K562 (cell line): ENCODE measurements around the gene S100A8. TPM values are rescaled to one million over a fixed set of nuclear protein-coding genes. Genes with fewer than 3 reads are reported as not detected.
"Not testable (repeated sequence)": the region's sequence is repeated elsewhere in the genome, so short reads cannot be mapped to it uniquely, and the experiment has no call there.

ENCODE experiments used
- ATAC-seq: fragments of 200-7000 bp; cut with Tn5 transposase; 3 replicates; pipeline ENCODE4 v1.9.1; 2020; ENCODE audit warnings: moderate library complexity
- BruUV-seq: library from RNA; stranded (reverse); fragments of 400-500 nt; replicated peaks from 2 replicates; lab custom pipeline; 2021; lab: Mats Ljungman, UMichigan
- CTCF ChIA-PET: fragments of 300-600 bp; formaldehyde crosslinking; extraction: SDS; loops from one replicate; lab custom pipeline; 2021; ENCODE audit warnings: low intra/inter-chr PET ratio; lab: Yijun Ruan, JAX
- POLR2A ChIA-PET: fragments of 300-600, 350-650 bp; sonication (Branson Sonifier 250); formaldehyde crosslinking; extraction: SDS; loops from one replicate; lab custom pipeline; 2021; ENCODE audit warnings: antibody characterized with exemption, inconsistent platforms; lab: Yijun Ruan, JAX
- DNase-seq, 4 experiments: peaks; one replicate each; pipeline versions ENCODE4 v3.0.0 to v3.0.0-alpha.2; 2011 to 2018; ENCODE audit warnings: low spot score in 3 of 4, mixed read lengths in 3 of 4; ENCODE audit errors: extremely low read depth in 1 of 4
- FAIRE-seq: peaks from 2 replicates; lab custom pipeline; 2011; peaks lifted over from hg19 to GRCh38; lab: Jason Lieb, UNC
- H2AFZ ChIP-seq: 2 replicates; pipeline ENCODE4 v1.6.0; 2011; ENCODE audit warnings: low read depth, low read length, control low read depth, inconsistent platforms
- H3K27ac ChIP-seq: fragments of 200-600 bp; 3 replicates; pipeline ENCODE4 v1.8.0; 2011; ENCODE audit warnings: low read depth, mild to moderate bottlenecking, control low read depth, inconsistent platforms, low read length, moderate library complexity, mixed read lengths; ENCODE audit errors: extremely low read depth
- H3K27me3 ChIP-seq, 2 experiments: fragments of 300-600 bp in 1 of 2; 2 replicates in 1 of 2; 3 replicates in 1 of 2; pipeline versions ENCODE4 v1.6.0 to v1.8.0; 2011; ENCODE audit warnings: inconsistent platforms in 2 of 2, low read length in 2 of 2, mild to moderate bottlenecking in 1 of 2, mixed read lengths in 1 of 2, moderate library complexity in 1 of 2; ENCODE audit not compliant: control insufficient read depth in 2 of 2, insufficient read depth in 2 of 2
- H3K36me3 ChIP-seq: fragments of 300-600 bp; 3 replicates; pipeline ENCODE4 v1.8.0; 2011; ENCODE audit warnings: mild to moderate bottlenecking, low read length, inconsistent platforms; ENCODE audit not compliant: control insufficient read depth, insufficient read depth
- H3K4me1 ChIP-seq, 2 experiments: fragments of 200-600 bp in 1 of 2; replicated peaks in 1 of 2; 2 replicates in 1 of 2; 3 replicates in 1 of 2; pipeline versions ENCODE4 v1.5.1 to v1.8.0; 2011; ENCODE audit warnings: inconsistent platforms in 2 of 2, low read length in 2 of 2, mild to moderate bottlenecking in 1 of 2, mixed read lengths in 1 of 2, moderate library complexity in 1 of 2; ENCODE audit not compliant: control insufficient read depth in 2 of 2, insufficient read depth in 2 of 2
- H3K4me2 ChIP-seq: 2 replicates; pipeline ENCODE4 v1.6.1; 2011; ENCODE audit warnings: low read length, control low read depth, inconsistent platforms, mixed read lengths; ENCODE audit not compliant: insufficient read depth
- H3K4me3 ChIP-seq: fragments of 200-600 bp; sonication (generic), shearing (Covaris generic); 2 replicates; pipeline ENCODE4 v1.5.1; 2016; ENCODE audit warnings: control low read depth, inconsistent platforms
- H3K79me2 ChIP-seq: fragments of 200-600 bp; 3 replicates; pipeline ENCODE4 v1.8.0; 2011; ENCODE audit warnings: low read length, inconsistent platforms; ENCODE audit not compliant: control insufficient read depth, insufficient read depth
- H3K9ac ChIP-seq, 2 experiments: 2 replicates each; pipeline versions ENCODE4 v1.6.0 to v1.6.1; 2011; ENCODE audit warnings: low read depth in 2 of 2, low read length in 2 of 2, control low read depth in 1 of 2, inconsistent platforms in 1 of 2, mild to moderate bottlenecking in 1 of 2, mixed read lengths in 1 of 2; ENCODE audit not compliant: insufficient read depth in 1 of 2
- H3K9me1 ChIP-seq: one replicate; pipeline ENCODE4 v1.6.0; 2011; ENCODE audit warnings: inconsistent platforms, mild to moderate bottlenecking, low read length, moderate library complexity; ENCODE audit not compliant: control insufficient read depth, insufficient read depth
- H3K9me3 ChIP-seq: replicated peaks from 2 replicates; pipeline ENCODE4 v1.5.1; 2011; ENCODE audit warnings: low read depth, low read length, inconsistent platforms; ENCODE audit not compliant: control insufficient read depth, insufficient read depth
- H4K20me1 ChIP-seq: replicated peaks from 2 replicates; pipeline ENCODE4 v1.6.1; 2011; ENCODE audit warnings: low read length, inconsistent platforms, mixed read lengths; ENCODE audit not compliant: control insufficient read depth, insufficient read depth
- BRD4 ChIP-seq: fragments of 200-600 bp; sonication (generic); IDR thresholded peaks from 2 replicates; pipeline ENCODE4 v1.6.1; 2017; ENCODE audit warnings: inconsistent platforms
- CTBP1 ChIP-seq: fragments of 450-650 bp; IDR thresholded peaks from 2 replicates; pipeline ENCODE4 v1.6.1; 2016; ENCODE audit warnings: borderline replicate concordance
- HINFP ChIP-seq: fragments of 450-650 bp; conservative IDR thresholded peaks from 2 replicates; pipeline ENCODE4 v1.6.1; 2016; ENCODE audit warnings: missing genetic modification characterization, low read depth, mild to moderate bottlenecking, control low read depth, missing compliant biosample characterization
- JUN ChIP-seq, 2 experiments: sonication (generic) in 1 of 2; formaldehyde crosslinking in 1 of 2; IDR thresholded peaks; 2 replicates each; pipeline versions ENCODE4 v1.6.1 to v1.8.0; 2012 to 2022; ENCODE audit warnings: borderline replicate concordance in 2 of 2, mild to moderate bottlenecking in 2 of 2, improper control_type of control experiment in 1 of 2, low read depth in 1 of 2, low read length in 1 of 2, missing genetic modification reagents in 1 of 2
- SFPQ ChIP-seq: fragments of 200-400 bp; formaldehyde crosslinking; IDR thresholded peaks from 2 replicates; pipeline ENCODE4 v1.6.1; 2017; ENCODE audit warnings: mild to moderate bottlenecking, low read depth, low read length, moderate library complexity
- YBX1 ChIP-seq: fragments of 450-650 bp; IDR thresholded peaks from 2 replicates; pipeline ENCODE4 v1.7.1; 2016; ENCODE audit warnings: mild to moderate bottlenecking
- ZNF583 ChIP-seq: fragments of 250-450 bp; sonication (Bioruptor Pico); IDR thresholded peaks from 2 replicates; pipeline ENCODE4 v1.4.0; 2020
- ZNF589 ChIP-seq: fragments of 200-800 bp; sonication (Bioruptor generic); IDR thresholded peaks from 2 replicates; pipeline ENCODE4 v1.6.1; 2016; ENCODE audit warnings: low read depth, missing genetic modification characterization, missing compliant biosample characterization
- WGBS: fragments of 100-300 bp; shearing (Covaris generic); methylation state at CpG from one replicate; pipeline ENCODE4 v1.1.6; 2016; ENCODE audit warnings: low coverage, mixed read lengths; ENCODE audit not compliant: insufficient coverage; ENCODE audit errors: missing lambda C conversion rate; 5-methylcytosine and 5-hydroxymethylcytosine counted together
- in situ Hi-C: fragments of 300-500 bp; cut with MboI; formaldehyde crosslinking; loops from 4 replicates; pipeline ENCODE4 v1.15.0; 2018; ENCODE audit warnings: inconsistent platforms, mixed read lengths
- intact Hi-C: fragments of 100-400 bp; cut with micrococcal nuclease; formaldehyde crosslinking; loops from 2 replicates; pipeline ENCODE4 v1.14.2; 2022
- polyA plus RNA-seq, 8 experiments: library from polyadenylated mRNA; depleted of rRNA in 4 of 8; stranded (reverse) in 5 of 8; unstranded in 3 of 8; fragments of >200 nt; fragmentation: Nextera tagmentation in 2 of 8; fragmentation: Illumina TruSeq in 1 of 8; extraction: Ambion mirVana in 2 of 8; extraction: Trizol in 1 of 8; gene quantifications; 2 replicates each; pipeline versions ENCODE4 v1.2.1 to v1.2.3, GENCODE V29; 2011 to 2014; ENCODE audit warnings: inconsistent platforms in 1 of 8, missing spikeins in 1 of 8
- total RNA-seq, 7 experiments: library from RNA; depleted of rRNA in 6 of 7; stranded (reverse); fragments of >200 nt in 6 of 7; fragmentation: Illumina TruSeq in 2 of 7; extraction: Trizol in 2 of 7; gene quantifications; 2 replicates each; pipeline versions ENCODE4 v1.2.1 to v1.2.3, GENCODE V29; 2011 to 2021; ENCODE audit warnings: low replicate concordance in 1 of 7

Gene S100A8
- total and polyA plus RNA-seq, 9 of the 15 experiments (the other 6 are each of a cell fraction or from before 2014, with no cell fraction given), result 0.15 to 0.60 TPM; not detected in 7

GRCh38 chr1:153418758-153419435 lies 28.0 kb upstream of the S100A8 start:
- BruUV-seq, DNase-seq, in situ Hi-C loops, H3K9me1 ChIP-seq, FAIRE-seq, H3K9ac ChIP-seq, H3K4me3 ChIP-seq, intact Hi-C loops, H3K79me2 ChIP-seq, H3K27ac ChIP-seq, H3K9me3 ChIP-seq, ATAC-seq, H3K4me1 ChIP-seq, POLR2A ChIA-PET, H3K36me3 ChIP-seq, H3K4me2 ChIP-seq, H2AFZ ChIP-seq, CTCF ChIA-PET, H4K20me1 ChIP-seq: not testable (repeated sequence)
- WGBS, result 1% methylated on average over 7 of the region's 7 CpGs
- peaks cover 0 to 21% of the 10 kb centered on the region in 2 experiments; a peak in 2 of 5 replicates for H3K27me3 ChIP-seq

- Histone ChIP-seq H3K27me3 (peaks cover 0 to 21% of the 10 kb centered on the region in 2 experiments; a peak in 2 of 5 replicates), H3K4me1 (no peaks in the 10 kb centered on the region), H3K9me1 (no peaks in the 10 kb centered on the region), H3K79me2 (no peaks in the 10 kb centered on the region), H3K9me3 (no peaks in the 10 kb centered on the region), H3K4me3 (no peak overlapping the region), H2AFZ (no peak overlapping the region), H3K4me2 (no peak overlapping the region), H3K36me3 (no peaks in the 10 kb centered on the region), H4K20me1 (0 out of 2 replicates have a peak, but pooled peaks cover 4% of the 10 kb centered on the region), H3K27ac (no peak overlapping the region), H3K9ac (no peak overlapping the region)
- ChIA-PET CTCF (no interaction called here), POLR2A (interaction anchor here (0.8 kb wide), 1 partner anchor 18 kb away, joined by 3 read pairs; no protein-coding TSS in a partner anchor)
- BruUV-seq, result no TSS peak
- TF ChIP-seq CTBP1 (no peak), YBX1 (no peak), BRD4 (no peak), JUN (IDR thresholded peaks at IDR 0.05; ENCODE audit: borderline replicate concordance, low read depth, low read length) (no peak), JUN (CRISPR knock-in tag; IDR thresholded peaks at IDR 0.05; ENCODE audit: borderline replicate concordance) (no peak), ZNF583 (CRISPR knock-in tag) (no peak), HINFP (tag) (no peak), ZNF589 (CRISPR knock-in tag) (no peak), SFPQ (no peak)
- DNase-seq (no peak), ATAC-seq (no peak), FAIRE-seq (no peak)
- intact Hi-C loops (no loop called here), in situ Hi-C loops (no loop called here)
- WGBS, result 3% methylated on average over 12 of the region's 12 CpGs
These were observed 26.4 kb upstream of the S100A8 start for GRCh38 chr1:153417136-153417888.
